Hematopoietic multipotent progenitor cell (in vitro differentiated cells): ENCODE data around the gene GNG13. TPM values are rescaled to one million over a fixed set of nuclear protein-coding genes. Genes with fewer than 3 reads are reported as not detected.

Experiments
- small RNA-seq: library from RNA; depleted of rRNA; stranded (forward); fragments of <200 nt; gene quantifications from one replicate; pipeline ENCODE3, GENCODE V24; 2012
- total RNA-seq: library from RNA; depleted of rRNA; stranded (reverse); fragments of >200 nt; gene quantifications from one replicate; pipeline ENCODE4 v1.2.3, GENCODE V29; 2012

Gene GNG13
- total RNA-seq, 1 donor: not detected

Small RNAs within 50 kb of the gene (small RNA-seq; reads per million reads assigned to genes)
- not detected for gene MIR662

Other genes with a start within 250 kb of the GNG13 start
- under 0.01 TPM for gene PRR35, start 240.3 kb downstream of the GNG13 start, total RNA-seq
- gene NHLRC4, start 233.7 kb downstream of the GNG13 start, total RNA-seq: 14.3 TPM
- gene PIGQ, start 230.8 kb downstream of the GNG13 start, total RNA-seq: 36.9 TPM
- gene RAB40C, start 210.7 kb downstream of the GNG13 start, total RNA-seq: 33.4 TPM
- 0.27 TPM for gene WFIKKN1, start 169.7 kb downstream of the GNG13 start, total RNA-seq
- 101 TPM for gene METTL26, start 164.4 kb downstream of the GNG13 start, total RNA-seq
- gene MCRIP2, start 158.9 kb downstream of the GNG13 start, total RNA-seq: 20.5 TPM
- gene WDR90, start 151.4 kb downstream of the GNG13 start, total RNA-seq: 25.9 TPM
- 44.7 TPM for gene RHOT2, start 132.6 kb downstream of the GNG13 start, total RNA-seq
- 0.54 TPM for gene RHBDL1, start 125.1 kb downstream of the GNG13 start, total RNA-seq
- gene STUB1, start 120.3 kb downstream of the GNG13 start, total RNA-seq: 73.2 TPM
- 68.9 TPM for gene JMJD8, start 116.4 kb downstream of the GNG13 start, total RNA-seq
- gene WDR24, start 110.3 kb downstream of the GNG13 start, total RNA-seq: 7.0 TPM
- 0.54 TPM for gene FBXL16, start 94.9 kb downstream of the GNG13 start, total RNA-seq
- gene METRN, start 85.6 kb downstream of the GNG13 start, total RNA-seq: 5.1 TPM
- gene ANTKMT, start 79.6 kb downstream of the GNG13 start, total RNA-seq: 25.3 TPM
- gene CCDC78, start 74.3 kb downstream of the GNG13 start, total RNA-seq: 2.7 TPM
- gene HAGHL, start 73.6 kb downstream of the GNG13 start, total RNA-seq: 22.6 TPM
- gene CIAO3, start 59.7 kb downstream of the GNG13 start, total RNA-seq: 72.2 TPM
- gene MSLN, start 40.0 kb downstream of the GNG13 start, total RNA-seq: under 0.01 TPM
- gene RPUSD1, start 12.4 kb downstream of the GNG13 start, total RNA-seq: 42.5 TPM
- gene CHTF18, start 12.1 kb downstream of the GNG13 start, total RNA-seq: 25.3 TPM
- gene LMF1, start 170.2 kb upstream of the GNG13 start, total RNA-seq: 45.2 TPM
- gene SOX8, start 181.0 kb upstream of the GNG13 start, total RNA-seq: under 0.01 TPM